SKM-1 (cell line): ENCODE measurements around the gene SORCS3.

ENCODE experiments used
- DNase-seq: peaks from one replicate; lab custom pipeline; 2025; ENCODE audit not compliant: unreplicated experiment; lab: John Stamatoyannopoulos, UW

The SORCS3 gene

GRCh38 chr10:105073999-105074398 lies 432.9 kb downstream of the SORCS3 start:
- DNase-seq, result no peak

- DNase-seq, result no peak
Measured at GRCh38 chr10:105075031-105075430, 433.9 kb downstream of the SORCS3 start.

DNA sequence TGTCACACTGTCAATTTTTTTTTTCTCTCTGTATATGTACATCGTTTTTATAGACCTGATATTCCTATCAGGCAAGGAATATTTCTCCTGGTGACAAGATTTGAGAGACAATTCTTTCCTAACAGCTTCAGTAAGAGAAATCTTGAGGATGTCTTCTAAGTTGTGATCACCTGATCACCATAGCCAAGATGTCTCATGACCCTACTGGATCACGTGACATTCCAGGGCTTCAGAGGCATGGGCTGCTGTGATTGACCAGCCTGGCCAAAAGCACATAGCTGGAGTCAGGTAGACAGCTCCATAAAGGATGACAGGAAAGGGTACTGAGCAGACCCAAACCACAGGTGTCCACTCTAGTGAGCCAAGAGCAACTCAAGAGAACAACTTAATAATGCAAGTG lies 444.9 kb downstream of the SORCS3 start:
- DNase-seq, result no peak

- DNase-seq, result no peak
Measured at GRCh38 chr10:105094048-105094447, 453.0 kb downstream of the SORCS3 start.

GRCh38 chr10:105096316-105096715 lies 455.2 kb downstream of the SORCS3 start:
- no peak for DNase-seq

GRCh38 chr10:105102977-105103376 lies 461.9 kb downstream of the SORCS3 start:
- DNase-seq, result no peak

- no peak for DNase-seq
Measured at GRCh38 chr10:105104297-105104696, 463.2 kb downstream of the SORCS3 start.

- DNase-seq, result no peak
Measured at GRCh38 chr10:105109164-105109563, 468.1 kb downstream of the SORCS3 start.

DNA sequence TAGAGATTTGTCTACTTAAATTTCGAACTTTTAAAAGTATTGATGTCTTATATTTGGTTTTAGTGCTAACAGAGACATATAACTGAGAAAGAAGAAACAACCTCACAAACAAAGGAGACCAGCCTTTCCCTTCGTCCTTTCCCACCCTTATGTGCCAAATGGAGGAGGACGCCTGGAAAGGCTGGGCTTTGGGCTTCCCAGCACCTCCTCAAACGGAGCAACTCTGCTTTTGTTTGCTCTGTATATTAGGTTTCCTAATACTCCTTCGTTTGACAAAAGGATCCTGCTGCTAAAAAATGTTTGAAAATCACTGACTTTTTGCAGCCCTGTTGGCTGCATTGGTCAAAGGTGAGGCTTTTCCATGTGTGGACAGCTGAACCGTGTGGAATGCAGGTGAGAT lies 471.8 kb downstream of the SORCS3 start:
- no peak for DNase-seq

DNA sequence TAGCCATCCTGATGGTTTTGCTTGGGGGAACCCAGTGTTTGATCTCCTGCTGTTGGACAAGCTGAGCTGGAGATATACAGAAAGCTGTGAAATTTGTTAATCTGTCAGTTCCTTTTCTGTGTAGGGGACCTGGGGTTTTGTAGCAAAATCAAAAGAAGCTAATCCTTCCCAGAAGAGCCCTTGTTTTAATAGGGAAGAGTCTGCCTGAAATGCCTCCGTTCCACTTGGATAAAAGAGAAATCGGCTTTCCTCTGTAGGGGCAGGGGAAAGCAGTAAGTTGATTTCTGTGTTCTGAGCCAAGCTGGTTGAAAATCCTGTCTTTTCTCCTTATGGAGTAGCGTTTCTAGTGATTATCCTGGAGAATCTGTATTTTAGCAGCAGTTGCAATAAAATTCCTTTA lies 472.6 kb downstream of the SORCS3 start:
- DNase-seq, result no peak

- no peak for DNase-seq
Measured at GRCh38 chr10:105121743-105122142, 480.7 kb downstream of the SORCS3 start.

- no peak for DNase-seq
Measured at GRCh38 chr10:105128111-105128510, 487.0 kb downstream of the SORCS3 start.

- DNase-seq, result no peak
Measured at GRCh38 chr10:105138358-105138757, 497.3 kb downstream of the SORCS3 start.

GRCh38 chr10:105139363-105139896 lies 498.3 kb downstream of the SORCS3 start:
- no peak for DNase-seq

- DNase-seq, result no peak
Measured at GRCh38 chr10:105140600-105140999, 499.5 kb downstream of the SORCS3 start.

DNA sequence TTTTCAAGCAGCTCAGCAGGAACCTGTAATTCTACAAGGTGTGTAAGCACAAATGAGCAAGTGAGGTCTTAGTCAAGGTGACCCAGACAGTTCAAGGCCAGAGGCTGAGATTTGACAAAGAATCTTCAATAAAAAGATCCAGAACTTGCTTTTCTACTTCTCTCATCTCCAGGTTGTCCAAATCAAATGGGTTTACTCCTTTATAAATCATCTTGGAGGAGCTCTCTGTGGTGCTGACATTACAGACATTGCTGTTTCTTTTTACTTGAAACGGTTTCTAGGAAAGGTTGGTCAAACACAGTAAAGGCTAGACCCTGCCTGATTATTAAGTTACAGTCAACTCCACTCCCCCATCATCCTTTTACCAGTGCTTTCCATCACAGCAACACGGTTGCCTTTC lies 504.6 kb downstream of the SORCS3 start:
- no peak for DNase-seq

DNA sequence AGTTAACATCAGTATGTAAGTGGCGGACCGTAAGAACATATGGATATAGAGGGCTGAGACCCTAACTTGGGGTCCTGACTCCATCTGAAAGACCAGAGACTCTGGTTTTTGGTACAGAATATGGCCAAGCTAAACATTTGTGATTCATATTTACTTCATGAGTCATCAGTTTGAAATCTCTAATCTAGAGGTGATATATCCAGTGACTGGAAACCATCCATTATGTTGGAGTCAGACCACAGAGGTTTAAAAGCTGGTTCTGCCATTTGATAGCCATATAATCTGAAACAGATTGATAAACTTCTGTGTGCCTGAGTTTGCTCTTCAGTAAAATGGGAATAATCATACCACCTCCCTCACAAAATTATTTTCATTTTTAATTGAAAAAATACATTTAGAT lies 505.3 kb downstream of the SORCS3 start:
- no peak for DNase-seq

- no peak for DNase-seq
Measured at GRCh38 chr10:105148456-105148855, 507.4 kb downstream of the SORCS3 start.

DNA sequence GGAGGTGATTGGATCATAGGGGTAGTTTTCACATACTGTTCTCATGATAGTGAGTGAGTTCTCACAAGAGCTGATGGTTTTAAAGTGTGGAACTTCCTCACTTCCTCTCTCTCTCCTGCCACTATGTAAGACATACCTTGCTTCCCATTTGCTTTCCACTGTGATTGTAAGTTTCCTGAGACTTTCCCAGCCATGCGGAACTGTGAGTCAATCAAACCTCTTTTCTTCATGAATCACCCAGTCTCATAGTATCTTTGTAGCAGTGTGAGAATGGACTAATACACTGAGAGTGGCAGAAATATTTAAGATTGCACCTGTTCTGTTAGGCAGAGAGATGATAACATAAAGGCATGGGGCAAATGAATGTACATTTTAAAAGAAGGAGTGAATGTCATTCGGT lies 507.8 kb downstream of the SORCS3 start:
- DNase-seq, result no peak

GRCh38 chr10:105149371-105149891 lies 508.3 kb downstream of the SORCS3 start:
- no peak for DNase-seq

GRCh38 chr10:105150259-105150880 lies 509.3 kb downstream of the SORCS3 start:
- DNase-seq, result no peak

DNA sequence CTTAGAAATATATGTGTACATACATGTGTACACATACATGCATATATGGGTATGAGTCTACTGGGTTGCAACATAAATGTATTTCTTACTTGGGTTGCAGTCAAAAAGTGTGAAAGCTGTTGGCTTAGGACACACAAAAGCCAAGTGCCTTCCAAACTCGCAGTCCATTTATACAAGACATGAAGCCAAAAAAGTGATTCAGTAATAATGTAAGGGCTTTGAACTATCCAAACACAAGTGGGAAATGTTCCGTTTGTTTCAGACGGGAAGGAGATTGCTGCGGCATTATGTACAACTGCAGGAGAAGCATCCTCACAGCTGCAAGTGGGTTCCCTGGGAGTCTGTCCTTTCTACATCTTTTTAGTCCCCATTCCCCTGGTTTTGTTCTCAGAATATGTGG lies 513.6 kb downstream of the SORCS3 start:
- DNase-seq, result no peak

- no peak for DNase-seq
Measured at GRCh38 chr10:105159268-105159667, 518.2 kb downstream of the SORCS3 start.
